OCI-LY3 (cell line): ENCODE data around the gene LGI4.

Experiments used
- CTCF ChIP-seq: fragments of 200-600, 300-600 bp; sonication (generic); IDR thresholded peaks from 2 replicates; pipeline ENCODE4 v1.5.1; 2014; ENCODE audit warnings: antibody characterized with exemption, low read length, low read depth
- EZH2phosphoT487 ChIP-seq: fragments of 200-600 bp; shearing (Covaris generic); IDR thresholded peaks from 2 replicates; pipeline ENCODE4 v1.6.1; 2018; ENCODE audit warnings: antibody characterized with exemption, mixed run types, low read depth

GRCh38 chr19:35095667-35096368, 39.0 kb downstream of the LGI4 start:
- TF ChIP-seq CTCF, result no peak
- no peak for TF ChIP-seq EZH2phosphoT487
